ENCODE data around the gene ENPP4.

DNA sequence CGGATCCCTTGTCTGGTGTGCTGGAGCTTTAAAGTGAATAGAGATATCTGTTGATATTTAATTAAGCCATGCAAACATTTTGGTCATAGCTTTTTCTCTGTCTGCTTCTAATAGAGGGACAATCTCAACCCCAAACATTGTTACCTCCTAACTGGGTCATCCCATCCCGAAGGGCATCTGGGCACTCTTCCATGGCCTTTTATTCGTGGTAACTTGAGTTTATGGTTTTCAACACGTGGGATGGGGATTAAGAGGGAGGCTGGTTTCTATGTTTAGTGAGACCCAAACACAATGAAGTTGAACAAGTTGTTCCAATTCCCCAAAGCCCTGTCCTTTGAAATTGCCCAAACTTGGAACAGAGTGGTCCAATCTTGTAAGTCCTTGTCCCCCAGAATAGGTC lies 42.4 kb downstream of the ENPP4 start:
- TF ChIP-seq, protein P1, sequence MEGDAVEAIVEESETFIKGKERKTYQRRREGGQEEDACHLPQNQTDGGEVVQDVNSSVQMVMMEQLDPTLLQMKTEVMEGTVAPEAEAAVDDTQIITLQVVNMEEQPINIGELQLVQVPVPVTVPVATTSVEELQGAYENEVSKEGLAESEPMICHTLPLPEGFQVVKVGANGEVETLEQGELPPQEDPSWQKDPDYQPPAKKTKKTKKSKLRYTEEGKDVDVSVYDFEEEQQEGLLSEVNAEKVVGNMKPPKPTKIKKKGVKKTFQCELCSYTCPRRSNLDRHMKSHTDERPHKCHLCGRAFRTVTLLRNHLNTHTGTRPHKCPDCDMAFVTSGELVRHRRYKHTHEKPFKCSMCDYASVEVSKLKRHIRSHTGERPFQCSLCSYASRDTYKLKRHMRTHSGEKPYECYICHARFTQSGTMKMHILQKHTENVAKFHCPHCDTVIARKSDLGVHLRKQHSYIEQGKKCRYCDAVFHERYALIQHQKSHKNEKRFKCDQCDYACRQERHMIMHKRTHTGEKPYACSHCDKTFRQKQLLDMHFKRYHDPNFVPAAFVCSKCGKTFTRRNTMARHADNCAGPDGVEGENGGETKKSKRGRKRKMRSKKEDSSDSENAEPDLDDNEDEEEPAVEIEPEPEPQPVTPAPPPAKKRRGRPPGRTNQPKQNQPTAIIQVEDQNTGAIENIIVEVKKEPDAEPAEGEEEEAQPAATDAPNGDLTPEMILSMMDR (IDR thresholded peaks at IDR 0.05): no peak
- TF ChIP-seq POLR2A (IDR thresholded peaks at IDR 0.05): no peak
